OCI-LY7 (cell line): Measurements from ENCODE around the gene UGDH. TPM values are rescaled to one million over a fixed set of nuclear protein-coding genes. Genes with fewer than 3 reads are reported as not detected.
"Not testable (repeated sequence)": the region's sequence is repeated elsewhere in the genome, so short reads cannot be mapped to it uniquely, and the experiment has no call there.

Experiments
- BruUV-seq: library from RNA; stranded (reverse); fragments of 400-500 nt; replicated peaks from 2 replicates; lab custom pipeline; 2021; lab: Mats Ljungman, UMichigan
- CTCF ChIA-PET: fragments of 300-600 bp; sonication (Branson Sonifier 250); formaldehyde crosslinking; loops from one replicate; lab custom pipeline; 2022; ENCODE audit warnings: antibody characterized with exemption; ENCODE audit not compliant: unreplicated experiment; lab: Charles Lee
- POLR2A ChIA-PET: fragments of 300-600 bp; sonication (Branson Sonifier 250); formaldehyde crosslinking; loops from one replicate; lab custom pipeline; 2022; ENCODE audit warnings: antibody characterized with exemption; lab: Charles Lee
- DNase-seq: peaks from one replicate; pipeline ENCODE4 v3.0.0-alpha.2; 2015; ENCODE audit warnings: low spot score
- H2AFZ ChIP-seq: fragments of 200-600 bp; sonication (generic), shearing (Covaris generic); 2 replicates; pipeline ENCODE4 v1.6.1; 2014; ENCODE audit warnings: mild to moderate bottlenecking, antibody characterized with exemption, low read length, moderate library complexity
- H3K27ac ChIP-seq: fragments of 200-600 bp; sonication (generic); 2 replicates; pipeline ENCODE4 v1.5.1; 2014; ENCODE audit warnings: mixed run types, low read depth, mild to moderate bottlenecking, moderate library complexity, low read length, inconsistent platforms; ENCODE audit not compliant: poor library complexity, severe bottlenecking
- H3K36me3 ChIP-seq: fragments of 200-600 bp; sonication (generic); 2 replicates; pipeline ENCODE4 v1.6.1; 2014; ENCODE audit warnings: mild to moderate bottlenecking, antibody characterized with exemption, low read length, moderate library complexity, mixed read lengths; ENCODE audit not compliant: insufficient read depth
- H3K4me1 ChIP-seq: fragments of 200-600 bp; sonication (generic); 2 replicates; pipeline ENCODE4 v1.5.1; 2014; ENCODE audit warnings: mild to moderate bottlenecking, low read length; ENCODE audit not compliant: insufficient read depth, poor library complexity, severe bottlenecking
- H3K4me2 ChIP-seq: fragments of 200-600 bp; sonication (generic); 2 replicates; pipeline ENCODE4 v1.6.1; 2014; ENCODE audit warnings: mild to moderate bottlenecking, low read length
- H3K4me3 ChIP-seq: fragments of 200-600 bp; sonication (generic); 2 replicates; pipeline ENCODE4 v1.5.1; 2014; ENCODE audit warnings: mild to moderate bottlenecking, low read depth, low read length; ENCODE audit not compliant: poor library complexity, severe bottlenecking
- H3K79me2 ChIP-seq: fragments of 200-600 bp; sonication (generic); 2 replicates; pipeline ENCODE4 v1.6.1; 2016; ENCODE audit warnings: low read depth, mild to moderate bottlenecking, low read length, moderate library complexity, mixed read lengths; ENCODE audit not compliant: insufficient read depth
- H3K9me2 ChIP-seq: fragments of 200-600 bp; sonication (generic); 2 replicates; pipeline ENCODE4 v1.6.1; 2016; ENCODE audit warnings: mild to moderate bottlenecking, low read length, mixed read lengths; ENCODE audit not compliant: insufficient read depth
- H3K9me3 ChIP-seq: fragments of 200-600 bp; sonication (generic); 2 replicates; pipeline ENCODE4 v1.6.1; 2014; ENCODE audit warnings: mild to moderate bottlenecking, mixed run types, low read length, mixed read lengths
- H4K20me1 ChIP-seq: fragments of 200-600 bp; sonication (generic); 2 replicates; pipeline ENCODE4 v1.6.1; 2014; ENCODE audit warnings: mild to moderate bottlenecking, antibody characterized with exemption, low read length, moderate library complexity, mixed read lengths; ENCODE audit not compliant: insufficient read depth
- CTCF ChIP-seq: fragments of 200-600 bp; sonication (generic); conservative IDR thresholded peaks from 2 replicates; pipeline ENCODE4 v1.5.1; 2014; ENCODE audit warnings: mild to moderate bottlenecking, antibody characterized with exemption, low read length, moderate library complexity, mixed read lengths
- EZH2phosphoT487 ChIP-seq: fragments of 200-600 bp; sonication (generic); IDR thresholded peaks from 2 replicates; pipeline ENCODE4 v1.6.1; 2018; ENCODE audit warnings: low read depth, borderline replicate concordance, mild to moderate bottlenecking, mixed run types, antibody characterized with exemption, low read length, moderate library complexity, mixed read lengths
- intact Hi-C: fragments of 100-400 bp; cut with micrococcal nuclease; formaldehyde crosslinking; loops from one replicate; pipeline ENCODE4 v1.10.0; 2022; ENCODE audit not compliant: unreplicated experiment
- total RNA-seq, 2 experiments: library from RNA; depleted of rRNA in 1 of 2; stranded (reverse); fragments of >200 nt in 1 of 2; shearing (Covaris generic) in 1 of 2; gene quantifications; 2 replicates each; pipeline ENCODE4 v1.2.3, GENCODE V29; 2014 to 2022

Gene UGDH
- total RNA-seq, 2 experiments from 2014 or later: 8.1 to 33.6 TPM

GRCh38 chr4:39505581-39505980 is 21.7 kb downstream of the UGDH start:
- Histone ChIP-seq H3K79me2 (no peaks in the 10 kb centered on the region), H3K9me3 (no peaks in the 10 kb centered on the region), H3K36me3 (peaks cover 76% of the 10 kb centered on the region), H3K4me2 (no peak overlapping the region), H3K9me2 (no peaks in the 10 kb centered on the region), H3K4me3 (no peak overlapping the region), H3K4me1 (no peaks in the 10 kb centered on the region), H4K20me1 (no peaks in the 10 kb centered on the region), H3K27ac (no peak overlapping the region), H2AFZ (no peak overlapping the region)
- DNase-seq: no peak
- CTCF ChIA-PET: no interaction called here
- intact Hi-C loops: no loop called here
- no TSS peak for BruUV-seq
- TF ChIP-seq CTCF (no peak), EZH2phosphoT487 (no peak)
- POLR2A ChIA-PET: interaction anchor here (0.6 to 1.0 kb wide), 3 partner anchors 9 to 119 kb away, joined by 3 to 6 read pairs (median 4); no protein-coding TSS in a partner anchor

GRCh38 chr4:39504538-39504937 is 22.7 kb downstream of the UGDH start:
- no peak overlapping the region for H3K4me2 ChIP-seq
- no peaks in the 10 kb centered on the region for H3K79me2 ChIP-seq
- no peak for DNase-seq
- H3K36me3 ChIP-seq: peaks cover 72% of the 10 kb centered on the region
- BruUV-seq: no TSS peak
- H3K9me3 ChIP-seq: no peaks in the 10 kb centered on the region
- POLR2A ChIA-PET: no interaction called here
- no peaks in the 10 kb centered on the region for H3K4me1 ChIP-seq
- H3K4me3 ChIP-seq: no peak overlapping the region
- CTCF ChIA-PET: no interaction called here
- intact Hi-C loops: no loop called here
- H3K9me2 ChIP-seq: no peaks in the 10 kb centered on the region
- H3K27ac ChIP-seq: no peak overlapping the region
- TF ChIP-seq EZH2phosphoT487 (no peak), CTCF (no peak)
- no peak overlapping the region for H2AFZ ChIP-seq
- H4K20me1 ChIP-seq: no peaks in the 10 kb centered on the region

DNA sequence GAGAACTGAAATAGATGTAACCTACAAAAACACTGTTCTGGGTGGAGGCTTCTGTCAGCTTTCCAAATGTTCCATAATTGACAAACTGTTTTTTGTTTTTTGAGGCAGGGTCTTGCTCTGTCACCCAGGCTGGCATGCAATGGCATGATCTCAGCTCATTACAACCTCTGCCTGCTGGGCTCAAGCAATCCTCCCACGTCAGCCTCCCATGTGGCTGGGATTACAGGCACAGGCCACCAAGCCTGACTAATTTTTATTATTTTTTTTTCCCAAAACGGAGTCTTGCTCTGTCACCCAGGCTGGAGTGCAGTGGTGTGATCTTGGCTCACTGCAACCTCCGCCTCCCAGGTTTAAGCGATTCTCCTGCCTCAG is 24.6 kb downstream of the UGDH start:
- H2AFZ ChIP-seq, CTCF ChIA-PET, POLR2A ChIA-PET, H3K4me3 ChIP-seq, intact Hi-C loops, H3K4me2 ChIP-seq, H4K20me1 ChIP-seq, H3K4me1 ChIP-seq, H3K9me2 ChIP-seq, DNase-seq, BruUV-seq, H3K27ac ChIP-seq, H3K9me3 ChIP-seq, H3K79me2 ChIP-seq: not testable (repeated sequence)
- H3K36me3 ChIP-seq: peaks cover 61% of the 10 kb centered on the region
